Inferior parietal cortex (tissue), 1 donor: Measurements from ENCODE around the gene XPC.

Experiments used
- DNase-seq: peaks from one replicate; pipeline ENCODE4 v3.0.0-alpha.2; 2016; ENCODE audit errors: extremely low spot score

The XPC gene

GRCh38 chr3:14208168-14208567 is 29.8 kb upstream of the XPC start:
- DNase-seq: no peak

- DNase-seq: no peak
These were observed 28.3 kb upstream of the XPC start for GRCh38 chr3:14206548-14207177.

GRCh38 chr3:14204515-14205284 is 26.3 kb upstream of the XPC start:
- DNase-seq: no peak

- peak; percentile 90 for DNase-seq
These were observed 25.2 kb upstream of the XPC start for GRCh38 chr3:14203521-14204079.

GRCh38 chr3:14202874-14203520 is 24.6 kb upstream of the XPC start:
- no peak for DNase-seq

GRCh38 chr3:14201940-14202684 is 23.7 kb upstream of the XPC start:
- no peak for DNase-seq

- no peak for DNase-seq
These were observed 22.4 kb upstream of the XPC start for GRCh38 chr3:14200841-14201240.

- no peak for DNase-seq
These were observed 21.9 kb upstream of the XPC start for GRCh38 chr3:14200276-14200675.

- DNase-seq: no peak
These were observed 21.2 kb upstream of the XPC start for GRCh38 chr3:14199641-14200040.

GRCh38 chr3:14194865-14195264 is 16.5 kb upstream of the XPC start:
- no peak for DNase-seq

GRCh38 chr3:14188041-14188754 is 9.8 kb upstream of the XPC start:
- DNase-seq: no peak

GRCh38 chr3:14186854-14187458 is 8.6 kb upstream of the XPC start:
- no peak for DNase-seq

- DNase-seq: no peak
These were observed 4.7 kb upstream of the XPC start for GRCh38 chr3:14183015-14183577.

- no peak for DNase-seq
These were observed 2.9 kb upstream of the XPC start for GRCh38 chr3:14181253-14181652.

- DNase-seq: no peak
These were observed 1.4 kb upstream of the XPC start for GRCh38 chr3:14179795-14180194.

GRCh38 chr3:14179114-14179465 is 689 bp upstream of the XPC start:
- DNase-seq: no peak

GRCh38 chr3:14177580-14178246 is 688 bp downstream of the XPC start:
- peak; percentile 45 for DNase-seq

GRCh38 chr3:14175383-14176037 is 2.9 kb downstream of the XPC start:
- no peak for DNase-seq

- DNase-seq: no peak
These were observed 3.9 kb downstream of the XPC start for GRCh38 chr3:14174483-14174882.

- DNase-seq: no peak
These were observed 5.9 kb downstream of the XPC start for GRCh38 chr3:14172496-14172895.
